GM19452 (cell line): ENCODE data around the gene MAX.
A peak's percentile ranks its signal among the peaks of the same experiment; 100 is the strongest.

Experiments
- ATAC-seq: cut with Tn5 transposase; IDR thresholded peaks from one replicate; pipeline ENCODE4 v1.9.1; 2021; ENCODE audit not compliant: unreplicated experiment

MAX gene

GRCh38 chr14:65074449-65075150, 27.7 kb downstream of the MAX start:
- no peak for ATAC-seq

GRCh38 chr14:65073605-65074201, 28.6 kb downstream of the MAX start:
- ATAC-seq = no peak

- ATAC-seq = no peak
These were observed 29.4 kb downstream of the MAX start for GRCh38 chr14:65072937-65073336.

- no peak for ATAC-seq
These were observed 30.1 kb downstream of the MAX start for GRCh38 chr14:65072256-65072655.

- ATAC-seq = no peak
These were observed 30.8 kb downstream of the MAX start for GRCh38 chr14:65071544-65071943.

GRCh38 chr14:65070471-65070976, 31.8 kb downstream of the MAX start:
- peak; percentile 60 for ATAC-seq

GRCh38 chr14:65069874-65070413, 32.4 kb downstream of the MAX start:
- no peak for ATAC-seq

- no peak for ATAC-seq
These were observed 36.6 kb downstream of the MAX start for GRCh38 chr14:65065719-65066118.

GRCh38 chr14:65062096-65063075, 39.9 kb downstream of the MAX start:
- no peak for ATAC-seq

- ATAC-seq = no peak
These were observed 44.6 kb downstream of the MAX start for GRCh38 chr14:65057695-65058094.

GRCh38 chr14:65054471-65055085, 47.7 kb downstream of the MAX start:
- ATAC-seq = peak; percentile 61

GRCh38 chr14:65053466-65053865, 48.9 kb downstream of the MAX start:
- ATAC-seq = no peak

- ATAC-seq = no peak
These were observed 49.5 kb downstream of the MAX start for GRCh38 chr14:65052832-65053231.

- ATAC-seq = no peak
These were observed 56.6 kb downstream of the MAX start for GRCh38 chr14:65045709-65046108.

- ATAC-seq = no peak
These were observed 57.3 kb downstream of the MAX start for GRCh38 chr14:65045006-65045405.

GRCh38 chr14:65044596-65044959, 57.7 kb downstream of the MAX start:
- no peak for ATAC-seq

- ATAC-seq = no peak
These were observed 58.3 kb downstream of the MAX start for GRCh38 chr14:65043893-65044595.

- ATAC-seq = peak; percentile 60
These were observed 59.5 kb downstream of the MAX start for GRCh38 chr14:65042731-65043372.

- peak; percentile 19 for ATAC-seq
These were observed 60.0 kb downstream of the MAX start for GRCh38 chr14:65042296-65042695.

GRCh38 chr14:65041434-65041915, 60.8 kb downstream of the MAX start:
- no peak for ATAC-seq
